ENCODE data around the gene SDK1.
A peak's percentile ranks its signal among the peaks of the same experiment; 100 is the strongest.

Gene SDK1

DNA sequence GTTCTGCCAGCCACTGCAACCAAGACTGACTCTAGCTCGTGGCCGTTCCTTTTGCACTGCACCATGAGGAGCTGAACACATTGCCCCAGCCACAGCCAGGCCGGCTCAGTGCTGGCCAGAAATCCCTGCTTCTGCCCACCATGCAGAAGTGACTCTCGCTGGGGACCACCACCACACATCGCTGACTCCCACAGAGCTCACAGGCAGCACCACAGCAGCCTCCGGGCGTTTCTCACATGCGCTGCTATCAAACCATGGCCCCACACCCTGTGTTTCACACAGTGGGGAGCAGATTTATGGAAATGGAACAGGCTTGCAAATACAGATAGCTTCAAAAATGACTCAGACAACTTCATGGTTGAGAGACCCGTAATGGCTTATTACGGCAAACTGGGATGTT is 15.4 kb upstream of the SDK1 start:
- DNase-seq = no peak

- DNase-seq = no peak
Measured at GRCh38 chr7:3289996-3290395, 11.1 kb upstream of the SDK1 start.

- no peak for DNase-seq
Measured at GRCh38 chr7:3292694-3293093, 8.4 kb upstream of the SDK1 start.

DNA sequence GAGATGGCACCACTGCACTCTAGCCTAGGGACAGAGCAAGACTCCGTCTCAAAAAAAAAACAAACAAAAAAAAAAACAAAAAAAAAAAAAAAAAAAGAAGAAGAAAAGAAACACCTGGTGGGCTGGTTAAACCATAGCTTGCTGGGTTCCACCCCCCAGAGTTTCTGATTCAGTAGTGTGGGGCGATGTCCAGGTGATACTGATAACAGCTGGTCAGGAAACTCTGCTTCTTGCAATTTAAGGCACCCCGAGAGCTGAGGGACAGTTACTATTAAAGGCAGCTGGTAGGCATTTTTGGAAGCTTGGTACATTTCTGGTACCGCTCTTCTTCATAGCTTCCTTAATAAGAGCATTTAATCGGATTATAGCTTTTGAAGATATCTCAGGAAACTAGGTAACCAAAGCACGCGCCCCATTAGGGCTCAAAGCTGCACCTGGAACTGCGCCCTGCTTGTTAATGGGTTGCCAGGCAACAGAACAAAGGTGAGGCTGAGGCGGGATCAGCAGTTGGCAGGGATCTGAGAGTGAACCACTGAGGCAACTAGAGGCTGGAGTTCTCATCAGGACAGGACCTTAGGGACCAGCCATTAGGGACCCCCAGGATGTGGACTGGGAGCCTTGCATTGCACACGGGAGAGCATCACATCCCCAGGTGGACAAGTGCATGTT is 6.5 kb upstream of the SDK1 start:
- DNase-seq = no peak

DNA sequence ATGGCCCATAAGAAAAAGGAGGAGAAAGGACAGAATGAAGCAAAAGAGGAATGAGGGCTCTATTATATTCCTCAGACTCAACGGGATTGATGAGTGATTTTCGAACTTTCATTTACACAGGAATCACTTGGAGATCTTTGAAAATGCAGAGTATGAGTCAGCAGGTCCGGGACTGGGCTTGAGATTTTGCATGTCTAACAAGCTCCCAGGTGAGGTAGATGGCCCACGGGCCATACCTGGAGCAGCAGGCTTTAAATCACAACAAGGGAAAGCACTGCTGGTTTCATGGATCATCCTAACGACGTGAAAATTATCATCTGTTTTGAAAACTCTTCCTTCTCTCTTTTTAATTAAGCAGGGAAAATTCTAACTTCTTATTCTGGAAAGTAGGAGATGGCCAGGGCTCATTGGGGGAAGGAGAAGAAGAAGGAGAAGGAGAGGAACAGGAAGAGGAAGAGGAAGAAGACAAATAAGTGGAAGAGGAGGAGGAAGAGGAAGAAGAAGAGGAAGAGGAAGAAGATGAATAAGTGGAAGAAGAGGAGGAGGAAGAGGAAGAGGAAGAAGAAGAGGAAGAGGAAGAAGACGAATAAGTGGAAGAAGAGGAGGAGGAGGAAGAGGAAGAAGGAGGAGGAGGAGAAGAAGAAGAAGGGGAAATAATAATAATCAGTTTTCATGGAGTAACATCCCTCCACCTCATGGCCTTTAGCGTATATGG is 3.8 kb upstream of the SDK1 start:
- DNase-seq = no peak

GRCh38 chr7:3300221-3300650 is 816 bp upstream of the SDK1 start:
- DNase-seq = no peak

- no peak for DNase-seq
Measured at GRCh38 chr7:3301449-3301731, 338 bp downstream of the SDK1 start.

DNA sequence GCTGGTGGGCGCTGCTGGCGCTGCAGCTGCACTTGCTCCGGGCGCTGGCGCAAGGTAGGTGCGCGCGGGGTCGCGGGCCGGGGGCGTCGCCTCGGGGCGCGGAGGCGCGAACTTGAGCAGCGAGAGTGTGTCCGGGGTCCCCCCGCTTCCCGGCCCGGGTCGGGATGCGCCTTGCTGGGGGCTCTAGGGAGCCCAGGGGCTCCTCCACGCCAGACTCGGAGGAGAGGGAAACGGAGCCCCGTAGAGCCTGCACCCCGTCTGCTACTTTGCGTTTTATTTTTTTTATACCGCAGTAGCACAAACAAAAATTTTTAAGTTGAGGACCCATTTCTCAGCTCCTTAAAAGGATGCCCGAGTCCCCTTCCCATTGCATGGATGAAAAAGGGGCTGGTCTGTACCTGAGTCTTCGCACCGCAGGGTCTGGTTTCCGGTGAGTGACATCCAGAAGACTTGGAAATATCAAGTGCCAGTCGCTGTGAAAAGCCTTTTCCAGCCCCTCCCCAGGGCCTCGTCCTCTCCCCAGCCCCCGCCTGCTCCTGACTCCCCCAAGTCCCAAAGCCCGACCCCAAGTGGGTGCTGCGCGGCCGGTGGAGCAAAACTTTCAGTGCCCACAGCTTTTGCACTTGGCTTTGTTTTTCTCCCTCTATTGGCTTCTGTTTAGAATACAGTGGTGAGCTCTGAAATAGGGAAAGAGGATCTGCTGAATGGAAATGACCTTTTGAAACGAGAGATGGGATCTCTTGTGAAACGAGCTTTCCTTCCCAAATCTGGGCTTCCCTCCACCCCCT is 973 bp downstream of the SDK1 start:
- DNase-seq = peak; percentile 35

GRCh38 chr7:3302681-3303320 is 1.7 kb downstream of the SDK1 start:
- no peak for DNase-seq

GRCh38 chr7:3304131-3304530 is 3.1 kb downstream of the SDK1 start:
- no peak for DNase-seq

DNA sequence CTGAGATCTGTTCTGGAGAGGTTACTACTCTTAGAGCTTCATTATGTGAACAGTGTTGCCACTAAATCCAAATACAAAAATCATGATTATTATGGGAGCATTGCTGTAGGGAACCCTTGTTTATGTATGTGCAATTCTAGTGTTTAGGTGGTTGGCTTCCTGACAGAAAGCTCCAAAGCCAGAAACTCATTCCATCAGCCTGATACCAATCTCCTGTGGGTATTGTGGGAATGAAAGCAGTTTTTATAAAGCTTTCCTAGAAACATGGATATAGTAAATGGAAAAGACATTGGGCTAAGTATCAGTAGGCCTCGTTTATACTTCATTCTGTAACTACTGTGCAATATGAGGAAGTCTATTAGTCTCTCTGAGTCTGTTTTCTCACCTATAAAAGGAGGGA is 6.4 kb downstream of the SDK1 start:
- no peak for DNase-seq

GRCh38 chr7:3309140-3309539 is 8.1 kb downstream of the SDK1 start:
- DNase-seq = no peak

DNA sequence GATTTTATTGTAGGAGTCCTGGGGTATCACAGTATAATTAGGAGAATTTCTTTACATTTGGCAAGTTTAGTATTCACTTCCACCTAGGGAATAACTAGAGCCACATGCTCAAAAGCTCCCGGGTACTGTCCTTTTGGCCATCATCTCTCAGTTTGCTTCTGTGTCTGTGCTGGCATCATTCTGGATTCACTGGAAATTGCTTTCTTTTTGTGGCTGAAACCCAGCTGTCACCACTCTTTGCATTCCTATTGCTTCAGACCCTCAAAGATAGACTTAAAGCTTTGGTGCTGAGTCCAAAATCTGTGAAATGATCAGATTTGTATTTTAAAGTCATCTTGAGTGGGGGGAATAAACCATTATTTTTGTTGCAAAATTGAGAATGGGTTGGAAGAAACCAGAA is 8.9 kb downstream of the SDK1 start:
- no peak for DNase-seq

DNA sequence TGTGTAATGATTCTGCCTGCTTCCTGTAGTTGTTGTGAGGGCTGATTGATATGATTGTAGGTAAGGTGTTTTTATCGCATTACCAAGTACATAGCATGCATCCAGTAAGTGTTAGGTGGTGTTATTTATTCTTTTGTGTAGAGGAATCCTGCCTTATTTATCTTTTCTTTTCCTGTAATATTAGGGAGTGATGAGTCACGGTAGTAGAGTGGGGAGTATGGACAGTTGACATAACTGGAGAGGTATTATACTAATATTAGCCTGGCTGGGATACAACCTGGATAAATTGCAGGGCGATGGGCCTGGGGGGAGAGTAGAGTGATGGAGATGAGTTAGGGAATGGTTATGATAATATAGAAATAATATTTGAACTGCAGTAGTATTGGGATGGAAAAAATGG is 9.8 kb downstream of the SDK1 start:
- DNase-seq = no peak

GRCh38 chr7:3312583-3312982 is 11.5 kb downstream of the SDK1 start:
- DNase-seq = peak; percentile 57

DNA sequence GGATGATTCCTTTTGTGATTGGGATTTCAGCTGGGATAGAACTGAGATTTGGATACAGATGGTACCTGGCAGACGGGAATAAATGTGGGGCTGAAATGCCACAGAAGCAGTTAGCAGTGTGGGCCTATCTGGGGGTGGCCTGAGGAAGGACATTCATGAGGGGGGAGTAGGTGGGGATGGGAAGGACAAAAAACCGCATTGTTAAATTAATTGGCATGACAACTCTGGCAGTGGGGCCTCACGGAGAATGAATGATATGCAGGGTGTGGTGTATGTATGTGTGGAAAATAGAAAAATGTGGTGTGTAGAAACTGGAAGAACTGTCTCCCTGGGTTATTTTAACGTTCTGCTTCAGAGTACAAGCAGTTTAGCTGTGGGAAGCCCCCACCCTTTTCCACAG is 17.8 kb downstream of the SDK1 start:
- DNase-seq = no peak

GRCh38 chr7:3321206-3321605 is 20.2 kb downstream of the SDK1 start:
- no peak for DNase-seq

- DNase-seq = no peak
Measured at GRCh38 chr7:3321745-3322144, 20.7 kb downstream of the SDK1 start.

GRCh38 chr7:3326246-3326645 is 25.2 kb downstream of the SDK1 start:
- DNase-seq = no peak

GRCh38 chr7:3327099-3327498 is 26.0 kb downstream of the SDK1 start:
- no peak for DNase-seq

DNA sequence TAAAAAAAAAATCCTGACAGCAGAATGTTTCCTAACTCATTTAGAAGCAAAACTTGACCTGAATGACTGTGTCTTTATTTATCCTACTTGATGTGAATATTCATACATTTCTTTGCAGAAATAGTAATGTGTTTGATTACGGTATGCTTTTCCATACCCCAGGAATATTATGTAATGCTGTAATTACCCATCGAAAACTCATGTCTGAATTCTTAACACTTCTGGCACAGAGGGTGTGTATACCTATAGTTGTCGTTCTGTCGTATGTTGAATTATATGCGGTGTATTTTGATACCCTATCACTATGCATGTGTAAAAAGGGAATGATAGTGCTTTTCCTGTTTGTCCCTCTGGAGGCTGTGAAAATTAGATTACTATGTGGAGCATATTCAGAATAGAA is 26.6 kb downstream of the SDK1 start:
- no peak for DNase-seq

GRCh38 chr7:3332308-3332707 is 31.3 kb downstream of the SDK1 start:
- DNase-seq = no peak

GRCh38 chr7:3333861-3334260 is 32.8 kb downstream of the SDK1 start:
- DNase-seq = no peak
